Liver (tissue), 9 donors: Measurements from ENCODE around the gene EFCC1. TPM values are rescaled to one million over a fixed set of nuclear protein-coding genes. Genes with fewer than 3 reads are reported as not detected.

Experiments
- DNase-seq: peaks from one replicate; pipeline ENCODE4 v3.0.0-alpha.2; 2017; ENCODE audit warnings: low spot score
- H3K27ac ChIP-seq, 2 donors: one replicate each; pipeline ENCODE4 v1.7.0; 2013; ENCODE audit warnings: inconsistent platforms in 2 of 2, low read length in 2 of 2, control low read depth in 1 of 2, low read depth in 1 of 2, mild to moderate bottlenecking in 1 of 2
- H3K27me3 ChIP-seq, 4 donors: one replicate each; pipeline versions ENCODE4 v1.6.1 to v1.7.0; 2013; ENCODE audit warnings: low read length in 3 of 4, inconsistent platforms in 1 of 4, mild to moderate bottlenecking in 1 of 4, moderate library complexity in 1 of 4; ENCODE audit not compliant: control insufficient read depth in 4 of 4, insufficient read depth in 4 of 4
- H3K36me3 ChIP-seq, 4 donors: one replicate each; pipeline versions ENCODE4 v1.6.1 to v1.7.0; 2013; ENCODE audit warnings: low read length in 3 of 4, mild to moderate bottlenecking in 3 of 4, low read depth in 1 of 4, moderate library complexity in 1 of 4; ENCODE audit not compliant: control insufficient read depth in 4 of 4, insufficient read depth in 3 of 4
- H3K4me1 ChIP-seq, 4 donors: one replicate each; pipeline versions ENCODE4 v1.6.1 to v1.7.0; 2013; ENCODE audit warnings: low read length in 3 of 4, mild to moderate bottlenecking in 3 of 4, moderate library complexity in 1 of 4; ENCODE audit not compliant: control insufficient read depth in 4 of 4, insufficient read depth in 4 of 4
- H3K4me3 ChIP-seq, 3 donors: one replicate each; pipeline versions ENCODE4 v1.6.1 to v1.7.0; 2013; ENCODE audit warnings: low read length in 3 of 3, control low read depth in 1 of 3, low read depth in 1 of 3, mild to moderate bottlenecking in 1 of 3
- H3K9ac ChIP-seq, 2 donors: one replicate each; pipeline ENCODE4 v1.7.0; 2013; ENCODE audit warnings: low read length in 2 of 2, mild to moderate bottlenecking in 2 of 2, moderate library complexity in 2 of 2, control low read depth in 1 of 2, low read depth in 1 of 2
- H3K9me3 ChIP-seq, 4 donors: one replicate each; pipeline versions ENCODE4 v1.6.1 to v1.7.0; 2013; ENCODE audit warnings: low read length in 3 of 4; ENCODE audit not compliant: control insufficient read depth in 4 of 4
- ATF3 ChIP-seq: IDR thresholded peaks from 2 replicates; pipeline ENCODE4 v1.6.1; 2016; ENCODE audit warnings: antibody characterized with exemption
- CTCF ChIP-seq: fragments of 150-350 bp; IDR thresholded peaks from 2 replicates; pipeline ENCODE4 v1.5.1; 2017; ENCODE audit warnings: improper control_type of control experiment, low read depth, low read length; ENCODE audit not compliant: missing input control
- EGR1 ChIP-seq, 2 donors: IDR thresholded peaks; 2 replicates each; pipeline ENCODE4 v1.6.1; 2016 to 2018; ENCODE audit warnings: antibody characterized with exemption in 2 of 2, low read depth in 2 of 2
- FOXA1 ChIP-seq: IDR thresholded peaks from 2 replicates; pipeline ENCODE4 v1.6.1; 2016; ENCODE audit warnings: antibody characterized with exemption
- GABPA ChIP-seq, 2 donors: IDR thresholded peaks in 1 of 2; conservative IDR thresholded peaks in 1 of 2; 2 replicates each; pipeline ENCODE4 v1.6.1; 2016; ENCODE audit warnings: antibody characterized with exemption in 2 of 2, mild to moderate bottlenecking in 1 of 2, moderate library complexity in 1 of 2
- HNF4A ChIP-seq, 2 donors: conservative IDR thresholded peaks; 2 replicates each; pipeline ENCODE4 v1.6.1; 2016; ENCODE audit warnings: antibody characterized with exemption in 2 of 2, mild to moderate bottlenecking in 2 of 2
- HNF4G ChIP-seq: IDR thresholded peaks from 2 replicates; pipeline ENCODE4 v1.6.1; 2016; ENCODE audit warnings: antibody characterized with exemption
- JUND ChIP-seq, 2 donors: IDR thresholded peaks; 2 replicates each; pipeline ENCODE4 v1.6.1; 2016; ENCODE audit warnings: antibody characterized with exemption in 2 of 2
- MAX ChIP-seq: IDR thresholded peaks from 2 replicates; pipeline ENCODE4 v1.6.1; 2016; ENCODE audit warnings: antibody characterized with exemption
- RAD21 ChIP-seq, 2 donors: IDR thresholded peaks; 2 replicates each; pipeline ENCODE4 v1.6.1; 2016; ENCODE audit warnings: antibody characterized with exemption in 2 of 2, mild to moderate bottlenecking in 2 of 2
- REST ChIP-seq: IDR thresholded peaks from 2 replicates; pipeline ENCODE4 v1.6.1; 2016; ENCODE audit warnings: antibody characterized with exemption, mild to moderate bottlenecking
- RXRA ChIP-seq, 2 donors: IDR thresholded peaks; 2 replicates each; pipeline ENCODE4 v1.6.1; 2017 to 2018; ENCODE audit warnings: antibody characterized with exemption in 2 of 2, mild to moderate bottlenecking in 1 of 2
- SP1 ChIP-seq: IDR thresholded peaks from 2 replicates; pipeline ENCODE4 v1.6.1; 2018; ENCODE audit warnings: antibody characterized with exemption, mild to moderate bottlenecking
- TAF1 ChIP-seq: conservative IDR thresholded peaks from 2 replicates; pipeline ENCODE4 v1.6.1; 2016; ENCODE audit warnings: antibody characterized with exemption, mild to moderate bottlenecking
- YY1 ChIP-seq: IDR thresholded peaks from 2 replicates; pipeline ENCODE4 v1.6.1; 2016; ENCODE audit warnings: antibody characterized with exemption, mild to moderate bottlenecking
- ZBTB33 ChIP-seq: IDR thresholded peaks from 2 replicates; pipeline ENCODE4 v1.6.1; 2016; ENCODE audit warnings: antibody characterized with exemption
- WGBS: extraction: QIAGEN DNeasy Blood & Tissue Kit; methylation state at CpG from one replicate; pipeline ENCODE4 v1.1.7; 2013; 5-methylcytosine and 5-hydroxymethylcytosine counted together
- polyA plus RNA-seq, 2 donors: library from polyadenylated mRNA; stranded (reverse) in 1 of 2; unstranded in 1 of 2; fragments of 200-250 nt in 1 of 2; fragments of >200 nt in 1 of 2; fragmentation: Nextera tagmentation in 1 of 2; extraction: Ambion mirVana in 1 of 2; gene quantifications; one replicate each; pipeline versions ENCODE4 v1.2.1 to v1.2.3, GENCODE V29; 2013 to 2015
- total RNA-seq, 2 donors: library from RNA; depleted of rRNA; stranded (reverse); fragments of >200 nt; gene quantifications; one replicate each; pipeline ENCODE4 v1.2.3, GENCODE V29; 2014
- donor health status: healthy.
- donor health status: healthy.
- donor health status: healthy.
- donor health status: healthy.
- donor health status: healthy.

Gene EFCC1
- total and polyA plus RNA-seq, 4 donors = 0.08 to 1.0 (median 0.24) TPM

GRCh38 chr3:129027544-129027880 lies 26.4 kb downstream of the EFCC1 start:
- Histone ChIP-seq H3K4me1 (peaks cover 0 to 8% (median 2%) of the 10 kb centered on the region in 4 donors), H3K36me3 (no peaks in the 10 kb centered on the region), H3K27ac (peak overlapping the region in 1 of 2 donors; percentile 25), H3K9ac (no peak overlapping the region), H3K4me3 (peak overlapping the region in 2 of 3 donors; percentile 24 to 51), H3K27me3 (no peaks in the 10 kb centered on the region), H3K9me3 (peaks cover 0 to 6% (median 0%) of the 10 kb centered on the region in 4 donors)
- DNase-seq = no peak
- TF ChIP-seq TAF1 (no peak), GABPA (IDR thresholded peaks at IDR 0.05 in 1 of 2, conservative IDR thresholded peaks at IDR 0.05 in 1 of 2) (no peak), MAX (no peak), RAD21 (IDR thresholded peaks at IDR 0.05) (no peak), JUND (IDR thresholded peaks at IDR 0.05) (no peak)
- WGBS = 82% methylated on average over 15 of the region's 15 CpGs

GRCh38 chr3:129028866-129029265 lies 27.8 kb downstream of the EFCC1 start:
- H3K9ac ChIP-seq = no peak overlapping the region
- H3K36me3 ChIP-seq = no peaks in the 10 kb centered on the region
- H3K4me3 ChIP-seq = no peak overlapping the region
- TF ChIP-seq HNF4G (no peak), ZBTB33 (no peak), SP1 (no peak), CTCF (no peak), JUND (IDR thresholded peaks at IDR 0.05) (no peak), RAD21 (IDR thresholded peaks at IDR 0.05) (no peak), ATF3 (no peak)
- no peak for DNase-seq
- no peaks in the 10 kb centered on the region for H3K27me3 ChIP-seq
- WGBS = 92% methylated on average over 13 of the region's 13 CpGs
- H3K9me3 ChIP-seq = peaks cover 0 to 6% (median 0%) of the 10 kb centered on the region in 4 donors
- peaks cover 0 to 8% (median 2%) of the 10 kb centered on the region in 4 donors for H3K4me1 ChIP-seq
- H3K27ac ChIP-seq = no peak overlapping the region

GRCh38 chr3:129030611-129031010 lies 29.5 kb downstream of the EFCC1 start:
- H3K9me3 ChIP-seq = peaks cover 0 to 6% (median 0%) of the 10 kb centered on the region in 4 donors
- no peak for DNase-seq
- TF ChIP-seq HNF4G = no peak
- TF ChIP-seq FOXA1 = no peak
- TF ChIP-seq REST = no peak
- no peak for TF ChIP-seq EGR1 (IDR thresholded peaks at IDR 0.05; ENCODE audit: low read depth in 2 of 2)
- TF ChIP-seq MAX = no peak
- TF ChIP-seq HNF4A (conservative IDR thresholded peaks at IDR 0.05) = no peak
- TF ChIP-seq ATF3 = no peak
- no peak for TF ChIP-seq YY1
- TF ChIP-seq ZBTB33 = no peak
- no peak for TF ChIP-seq RXRA (IDR thresholded peaks at IDR 0.05)
- TF ChIP-seq RAD21 (IDR thresholded peaks at IDR 0.05) = no peak
- no peak for TF ChIP-seq TAF1
- peaks cover 3 to 12% (median 5%) of the 10 kb centered on the region in 4 donors for H3K4me1 ChIP-seq
- H3K9ac ChIP-seq = no peak overlapping the region
- no peaks in the 10 kb centered on the region for H3K36me3 ChIP-seq
- H3K27me3 ChIP-seq = no peaks in the 10 kb centered on the region
- H3K27ac ChIP-seq = no peak overlapping the region
- 97% methylated on average over 4 of the region's 4 CpGs for WGBS
- H3K4me3 ChIP-seq = no peak overlapping the region
